GM18867 (cell line): ENCODE results near the gene GZF1.

Source experiments
- ATAC-seq: cut with Tn5 transposase; IDR thresholded peaks from one replicate; pipeline ENCODE4 v1.9.1; 2021; ENCODE audit warnings: mild to moderate bottlenecking, moderate library complexity; ENCODE audit not compliant: unreplicated experiment

The GZF1 gene

DNA sequence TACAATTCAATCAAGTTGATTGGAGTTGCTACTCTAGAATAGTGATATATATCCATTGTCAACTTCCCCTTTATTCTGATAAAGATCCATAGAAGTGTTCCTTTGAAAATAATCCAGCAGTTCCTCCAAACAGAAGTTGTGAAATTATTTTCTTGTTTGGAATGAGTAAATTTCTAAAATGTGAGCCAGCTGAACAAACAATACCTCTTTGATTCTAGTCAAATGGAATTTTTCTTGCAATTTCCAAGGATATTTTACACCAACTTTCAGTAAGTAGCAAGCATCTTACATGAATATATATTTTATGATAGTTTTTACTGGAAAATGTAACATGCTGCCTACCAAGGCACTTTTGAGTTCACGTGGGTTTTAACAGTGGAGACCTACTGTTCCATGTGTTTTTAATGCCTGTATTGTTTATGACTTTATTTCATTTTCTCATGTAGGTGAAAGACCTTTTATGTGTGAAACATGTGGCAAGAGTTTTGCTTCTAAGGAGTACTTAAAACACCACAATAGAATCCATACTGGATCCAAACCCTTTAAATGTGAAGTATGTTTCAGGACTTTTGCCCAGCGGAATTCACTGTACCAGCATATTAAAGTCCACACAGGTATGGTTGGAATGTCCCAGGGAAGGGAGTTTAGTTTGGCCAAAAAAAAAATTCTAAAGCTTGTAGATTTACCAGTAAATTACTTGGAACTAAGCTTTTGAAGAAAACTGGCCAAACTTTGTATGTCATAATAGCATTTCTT, 6.5 kb downstream of the GZF1 start:
- no peak for ATAC-seq

DNA sequence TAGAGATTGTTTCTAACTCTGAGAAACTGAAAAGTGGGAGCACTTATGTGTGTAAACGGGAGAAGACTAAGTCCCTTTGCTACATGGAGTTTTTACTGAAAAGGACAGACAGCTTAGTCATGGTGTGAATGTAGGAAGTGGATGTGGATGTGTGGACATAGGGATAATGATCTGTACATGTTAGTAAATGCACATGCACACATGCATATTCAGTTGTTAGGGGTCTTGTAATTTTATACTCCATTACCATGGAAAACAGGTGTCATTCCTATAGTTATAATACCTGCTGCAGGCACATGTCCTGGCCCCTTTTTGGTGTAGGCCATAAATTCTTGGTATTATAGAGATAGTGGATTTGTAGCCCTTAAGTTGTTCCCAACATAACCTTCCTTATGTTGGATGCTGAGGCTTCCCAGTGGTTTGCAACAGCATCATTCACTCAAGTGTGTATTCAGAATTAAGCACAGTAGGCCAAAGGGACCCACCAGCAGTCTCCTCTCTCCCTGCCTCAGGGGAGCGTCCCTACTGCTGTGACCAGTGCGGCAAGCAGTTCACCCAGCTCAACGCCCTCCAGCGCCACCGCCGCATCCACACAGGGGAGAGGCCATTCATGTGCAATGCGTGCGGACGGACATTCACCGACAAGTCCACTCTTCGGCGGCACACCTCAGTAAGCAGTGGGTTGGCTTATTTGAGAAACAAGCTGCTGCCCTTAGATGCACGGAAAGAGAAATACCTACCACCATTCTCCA, 7.3 kb downstream of the GZF1 start:
- no peak for ATAC-seq

DNA sequence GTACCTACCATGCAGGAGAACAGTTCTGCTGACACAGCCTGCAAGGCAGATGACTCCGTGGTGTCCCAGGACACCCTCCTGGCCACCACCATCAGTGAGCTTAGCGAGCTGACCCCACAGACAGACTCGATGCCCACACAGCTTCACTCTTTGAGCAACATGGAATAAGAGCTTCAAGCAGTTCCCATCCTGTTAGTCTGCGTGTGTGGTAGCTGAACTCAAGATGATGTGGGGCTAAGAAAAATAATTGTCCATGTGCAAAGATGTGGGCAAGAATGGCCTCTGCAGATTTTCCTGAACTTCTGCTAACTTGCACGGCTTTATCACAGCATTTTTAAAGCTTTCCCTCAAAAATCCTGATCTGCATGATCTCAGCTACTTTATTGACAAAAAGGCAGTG, 8.3 kb downstream of the GZF1 start:
- ATAC-seq = no peak

DNA sequence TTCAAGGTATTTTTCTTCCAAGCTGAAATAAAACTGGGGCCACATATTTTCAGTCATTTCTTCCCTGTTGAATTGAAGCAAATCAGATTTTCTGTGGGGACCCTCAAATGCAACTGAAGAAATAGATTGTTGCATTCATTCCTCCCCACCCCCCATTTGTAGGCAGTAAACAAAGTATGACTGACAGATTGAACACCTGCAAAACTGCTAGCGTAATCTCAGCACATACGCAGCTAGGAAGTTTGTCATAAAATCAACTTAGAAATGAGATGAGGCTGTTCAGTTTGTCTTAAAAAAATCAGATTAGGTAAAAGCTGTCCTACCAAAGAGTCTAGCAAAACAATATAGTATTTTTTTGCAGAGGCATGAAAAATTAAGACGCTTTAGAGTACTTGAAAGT, 8.9 kb downstream of the GZF1 start:
- no peak for ATAC-seq

DNA sequence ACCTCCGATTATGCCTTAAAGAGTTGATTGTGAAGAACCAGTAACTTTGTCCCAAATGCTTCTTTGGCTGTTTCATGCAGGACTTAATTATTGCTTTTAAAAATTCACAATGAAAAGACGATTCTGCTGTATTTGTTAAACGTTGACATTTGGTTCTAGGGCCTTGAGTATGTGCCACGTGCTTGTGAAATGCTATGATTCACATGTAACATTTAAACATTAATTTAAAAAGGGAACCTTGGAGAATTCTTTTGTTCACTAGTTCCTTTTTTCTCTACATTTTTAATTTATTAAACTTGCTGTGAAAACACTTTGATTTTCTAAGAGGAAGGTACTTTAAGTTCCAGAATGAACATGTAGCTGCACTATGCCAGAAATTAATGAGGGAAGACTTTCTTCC, 9.5 kb downstream of the GZF1 start:
- ATAC-seq = no peak

DNA sequence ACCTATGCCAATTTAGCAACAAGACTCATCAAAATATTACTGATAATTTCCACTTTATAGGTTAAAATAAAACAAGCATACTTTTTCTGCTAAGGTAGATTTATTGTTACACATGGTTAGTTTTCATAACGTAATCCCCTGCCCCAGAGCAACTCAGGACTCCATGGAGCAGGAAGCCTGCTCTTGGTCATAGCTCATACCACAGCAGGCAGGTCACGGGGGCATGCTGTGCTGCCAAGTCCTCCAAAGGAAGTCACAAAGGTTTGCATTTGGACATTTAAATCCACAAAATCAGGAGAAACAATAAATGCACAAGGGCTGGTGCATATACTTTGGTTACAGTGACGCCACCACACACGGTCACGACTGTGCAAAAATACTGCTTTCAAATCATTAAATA, 12.5 kb downstream of the GZF1 start:
- ATAC-seq = no peak

DNA sequence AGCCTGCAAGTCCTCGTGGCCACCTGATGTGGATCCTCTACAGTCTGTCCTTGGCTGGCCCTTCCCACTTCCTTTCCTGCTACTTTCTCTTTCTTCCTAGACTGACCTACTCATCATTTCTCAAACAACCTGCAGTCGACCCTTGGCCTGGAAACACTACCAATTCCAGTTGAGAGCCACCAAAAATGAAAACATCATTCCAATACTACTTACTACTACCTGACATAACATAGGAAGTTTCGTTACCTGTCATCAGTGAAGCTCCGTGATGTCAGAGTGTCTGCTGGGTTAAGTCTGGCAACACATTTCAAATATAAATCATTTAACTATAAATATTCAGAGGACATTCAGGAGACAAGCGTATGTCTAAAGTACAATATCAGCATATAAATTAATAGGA, 13.8 kb downstream of the GZF1 start:
- no peak for ATAC-seq

DNA sequence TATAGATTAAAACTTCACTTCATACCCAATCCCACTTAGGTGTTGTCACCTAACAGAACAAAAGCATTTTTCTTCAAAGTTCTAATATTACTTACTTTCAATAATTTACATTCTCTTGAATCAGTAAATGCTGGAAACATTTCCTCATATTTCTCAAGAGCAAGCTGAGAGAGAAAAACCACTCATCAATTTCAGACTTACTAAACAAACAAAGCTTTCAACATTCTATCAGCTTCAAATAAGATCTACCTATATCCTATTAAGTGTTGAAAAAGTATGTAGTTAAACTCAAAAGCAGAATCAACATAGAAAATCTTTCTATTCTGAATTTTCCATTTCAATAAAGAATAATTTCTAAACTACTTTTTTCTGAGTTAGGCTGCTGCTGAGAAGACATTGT, 17.8 kb downstream of the GZF1 start:
- ATAC-seq = no peak

DNA sequence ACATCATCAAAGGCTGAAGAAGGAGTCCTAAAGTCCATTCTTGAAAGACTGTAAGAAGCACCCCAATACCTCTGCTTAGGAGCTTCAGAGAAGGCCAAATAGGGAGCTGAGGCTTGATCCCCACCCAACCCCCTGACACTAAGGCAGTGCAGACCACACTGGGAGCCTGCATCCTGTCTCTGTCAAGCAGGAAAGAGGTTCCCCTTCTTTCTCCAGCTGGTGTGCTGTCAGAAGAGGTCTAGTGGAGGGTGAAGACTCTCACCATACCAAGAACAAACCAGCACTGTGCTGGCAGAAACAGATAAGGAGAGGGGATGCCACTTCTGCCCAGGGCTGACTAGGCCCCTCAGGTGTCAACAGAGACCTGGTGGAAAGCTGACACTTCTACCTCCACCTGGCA, 19.9 kb downstream of the GZF1 start:
- ATAC-seq = no peak

DNA sequence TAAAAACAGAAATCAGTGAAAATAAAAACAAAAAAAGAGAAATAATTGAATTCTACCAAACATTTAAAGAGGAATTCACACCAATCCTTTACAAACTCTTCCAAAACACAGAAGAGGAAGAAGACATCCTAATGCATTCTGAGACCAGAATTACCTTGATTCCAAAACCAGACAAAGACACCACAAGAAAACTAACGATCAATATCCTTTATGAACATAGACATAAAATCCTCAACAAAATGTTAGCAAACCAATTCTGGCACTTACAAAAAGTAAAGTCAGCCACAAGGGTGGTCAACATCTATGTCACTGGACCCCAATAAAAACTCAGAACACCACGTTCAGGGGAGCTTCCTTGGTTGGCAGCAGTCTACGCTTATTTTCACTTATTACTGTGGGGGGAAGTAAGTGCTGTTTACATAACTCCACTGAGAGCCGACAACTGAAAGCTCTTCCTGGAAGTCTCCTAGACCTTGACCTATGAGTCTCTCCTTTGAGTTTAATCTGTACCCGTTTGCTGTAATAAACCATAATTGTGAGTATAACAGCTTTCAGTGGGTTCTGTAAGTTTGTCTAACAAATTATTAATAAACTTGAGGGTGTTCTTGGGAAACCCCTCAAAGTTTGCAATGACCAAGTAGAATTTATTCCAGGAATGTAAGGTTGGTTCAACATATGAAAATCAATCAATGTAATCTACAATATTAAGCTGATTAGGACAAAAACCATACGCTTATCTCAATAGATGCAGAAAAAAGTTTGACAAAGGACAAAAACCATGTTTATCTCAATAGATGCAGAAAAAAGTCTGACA, 24.5 kb downstream of the GZF1 start:
- no peak for ATAC-seq

DNA sequence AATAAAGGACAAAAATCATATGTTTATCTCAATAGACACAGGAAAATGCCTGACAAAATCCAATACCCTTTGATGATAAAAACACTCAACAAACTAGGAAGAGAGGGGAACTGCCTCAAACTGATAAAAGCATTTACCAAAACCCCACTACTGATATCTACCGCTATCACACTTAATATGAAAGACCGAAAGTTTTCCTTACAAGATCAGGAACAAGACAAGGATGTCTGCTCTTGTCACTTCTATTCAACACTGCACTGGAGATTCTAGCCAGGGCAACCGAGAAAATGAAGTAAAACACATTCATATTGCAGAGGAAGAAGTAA, 25.1 kb downstream of the GZF1 start:
- no peak for ATAC-seq

DNA sequence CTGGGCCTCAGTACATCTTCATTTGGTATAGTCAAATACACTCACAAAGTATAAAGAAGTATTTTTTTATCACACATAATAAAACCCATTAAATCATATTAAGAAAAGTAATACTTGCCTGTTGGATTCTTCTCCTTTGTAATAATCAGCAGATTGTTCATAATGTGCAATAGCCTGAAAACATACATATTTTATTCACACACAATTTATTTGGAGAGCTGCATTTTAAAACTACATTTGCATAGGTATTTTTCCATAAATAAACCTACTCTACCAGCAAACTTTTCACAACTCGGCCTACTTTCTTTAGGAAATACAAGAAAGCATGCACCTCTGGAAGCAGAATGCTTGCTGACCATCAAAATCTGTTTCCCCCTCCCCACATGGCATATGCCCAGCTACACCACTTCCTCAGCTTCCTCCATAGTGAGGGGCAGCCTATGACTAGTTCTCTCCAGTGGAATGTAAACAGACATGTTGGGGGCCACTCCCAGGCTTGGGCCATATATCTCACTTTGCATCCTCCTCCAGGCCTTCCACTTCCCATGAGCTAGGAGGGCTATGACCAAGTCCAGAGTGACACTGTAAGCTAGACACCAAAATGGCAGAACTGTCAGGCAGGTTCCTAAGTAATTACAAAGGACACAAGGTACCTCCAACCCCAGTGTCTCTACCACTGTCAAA, 28.3 kb downstream of the GZF1 start:
- ATAC-seq = no peak

DNA sequence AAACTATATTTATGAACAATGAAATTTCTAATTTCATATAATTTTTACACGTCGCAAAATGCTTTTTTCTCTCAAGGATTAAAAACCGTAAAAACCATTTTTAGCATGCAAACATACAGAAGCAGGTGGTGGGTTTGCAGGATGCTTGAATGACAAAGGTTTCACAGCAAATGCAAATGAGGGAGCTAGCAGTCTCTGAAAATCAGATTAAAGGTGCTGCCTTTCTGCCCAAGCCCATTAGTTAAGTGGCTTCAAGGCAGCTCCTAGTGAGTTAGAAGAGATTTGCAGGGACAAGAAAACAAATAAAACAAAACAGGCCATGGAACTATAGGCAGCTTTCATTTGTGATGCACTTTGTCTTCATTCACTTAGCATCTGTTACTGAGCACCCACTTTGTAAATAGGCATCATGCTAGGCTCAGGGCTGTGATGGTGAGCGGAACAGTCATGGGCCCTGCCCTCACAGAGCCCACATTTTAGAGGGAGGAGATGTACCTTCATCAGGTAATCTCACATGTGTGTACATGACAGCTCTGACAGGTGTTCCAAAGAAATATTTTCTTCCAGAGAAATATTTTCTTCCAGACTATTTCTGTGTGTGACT, 29.8 kb downstream of the GZF1 start:
- no peak for ATAC-seq

DNA sequence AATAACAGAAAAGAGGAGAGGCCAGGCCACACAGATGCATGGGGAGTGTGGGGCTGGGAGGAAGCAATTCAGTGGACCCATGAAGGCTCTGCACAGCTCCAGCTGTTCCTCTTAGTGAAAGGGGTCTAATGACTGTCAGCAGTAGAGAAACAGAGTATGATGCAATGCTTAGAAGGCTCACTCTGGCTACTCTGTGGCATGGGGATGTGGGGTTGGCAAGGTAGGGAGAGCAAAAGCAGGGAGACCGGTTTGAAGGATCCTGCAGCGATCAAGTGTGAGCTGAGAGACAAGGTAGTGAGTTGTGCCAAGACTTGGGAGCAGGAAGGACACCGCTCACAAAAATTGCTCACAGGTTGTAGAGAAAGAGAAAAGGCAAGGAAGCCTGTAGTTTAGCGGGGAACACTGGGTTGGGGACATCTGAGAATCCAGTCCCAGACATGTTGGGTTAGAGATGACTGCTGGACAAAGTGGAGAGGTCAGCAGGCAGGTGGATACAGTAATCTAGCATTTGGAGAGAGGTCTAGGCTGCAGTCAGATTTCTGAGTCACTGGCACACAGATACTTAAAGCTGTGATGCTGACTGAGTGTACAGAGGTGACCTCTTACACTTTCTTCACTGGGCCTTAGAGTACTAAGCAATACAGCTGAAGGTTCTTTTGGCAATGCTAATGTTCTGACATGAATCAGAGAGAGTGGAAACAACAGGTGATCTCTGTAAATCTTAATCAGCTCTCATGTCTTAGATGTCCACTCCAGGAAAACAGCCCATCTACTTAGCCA, 32.2 kb downstream of the GZF1 start:
- ATAC-seq = no peak

DNA sequence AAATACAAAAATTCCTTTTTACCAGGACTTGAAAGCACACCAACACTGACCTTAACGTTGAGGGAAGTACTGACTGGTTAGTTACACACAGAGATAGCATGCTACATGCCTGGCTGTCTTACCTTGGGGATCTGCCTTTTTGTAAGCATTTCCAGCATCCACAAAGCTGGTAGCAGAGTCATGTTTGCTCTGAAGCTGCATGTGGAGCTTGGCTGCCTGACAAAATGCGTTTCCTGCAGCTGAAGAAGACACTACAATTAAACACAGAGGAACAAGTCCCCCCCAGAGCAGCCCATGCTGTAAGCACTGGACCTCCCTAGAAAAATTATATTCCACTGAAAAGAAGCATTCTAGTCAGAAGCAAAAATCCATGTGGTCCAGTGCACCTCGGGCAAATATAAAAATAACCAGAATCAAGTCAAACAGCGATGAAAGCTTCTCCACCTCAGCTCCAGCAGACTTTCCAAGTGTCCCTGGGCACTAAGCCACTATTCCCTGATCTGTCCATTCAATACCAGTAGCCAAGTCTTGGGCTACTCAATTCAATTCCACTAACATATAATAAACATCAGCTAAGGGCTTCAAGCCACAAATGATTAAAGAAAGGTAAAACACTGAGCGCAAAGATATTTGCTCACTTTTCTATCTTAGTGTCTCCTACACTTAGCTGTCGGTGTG, 35.1 kb downstream of the GZF1 start:
- ATAC-seq = no peak

DNA sequence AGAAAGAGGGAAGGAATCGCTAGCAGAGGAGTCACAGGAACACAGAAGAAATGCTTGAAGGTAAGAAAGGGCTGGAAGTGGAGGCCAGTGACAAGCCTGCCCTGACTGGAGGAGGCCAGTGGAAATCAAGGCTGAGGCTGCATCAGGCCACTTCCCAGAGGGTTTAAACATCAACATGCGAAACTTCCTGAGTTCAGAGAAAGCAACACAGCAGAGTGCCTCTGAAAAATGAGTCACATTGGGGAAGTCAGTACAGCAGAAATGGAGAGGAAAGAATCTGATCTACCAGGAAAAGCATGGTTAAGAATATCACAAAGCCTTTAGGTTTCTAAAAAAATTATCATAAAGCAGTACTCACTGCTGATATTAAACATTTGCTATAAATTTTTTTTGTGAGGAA, 36.0 kb downstream of the GZF1 start:
- no peak for ATAC-seq

DNA sequence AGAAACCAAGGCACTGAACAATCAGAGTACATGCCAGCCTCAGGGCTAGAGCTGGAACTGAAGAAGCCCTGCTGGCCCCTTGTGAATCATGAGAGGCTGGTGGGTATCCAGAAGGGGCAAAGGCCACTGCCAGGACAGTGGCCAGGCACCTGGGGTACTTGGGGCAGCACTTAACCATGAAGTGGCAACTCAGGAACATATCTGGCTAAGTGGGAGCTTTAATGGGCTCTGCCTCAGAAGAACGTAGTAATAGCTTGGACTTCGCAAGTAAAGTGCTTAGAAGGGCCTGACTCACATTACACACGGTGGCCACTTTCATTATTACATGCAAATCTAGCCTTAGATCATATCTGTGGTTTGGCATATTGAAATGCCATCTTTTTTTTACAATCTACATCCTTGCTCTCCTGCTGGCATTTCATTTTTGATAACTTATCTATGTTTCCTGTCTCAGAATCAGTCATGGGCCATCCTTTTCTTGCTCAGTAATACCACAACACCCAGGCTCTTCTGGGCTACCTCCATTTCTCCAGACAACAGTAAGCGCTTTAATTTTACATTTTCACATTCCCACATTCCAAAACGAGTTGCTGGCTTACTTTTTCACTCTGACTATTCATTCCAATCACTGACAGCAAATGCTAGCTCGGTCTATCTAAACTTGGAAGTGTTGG, 37.7 kb downstream of the GZF1 start:
- ATAC-seq = peak; percentile 78

DNA sequence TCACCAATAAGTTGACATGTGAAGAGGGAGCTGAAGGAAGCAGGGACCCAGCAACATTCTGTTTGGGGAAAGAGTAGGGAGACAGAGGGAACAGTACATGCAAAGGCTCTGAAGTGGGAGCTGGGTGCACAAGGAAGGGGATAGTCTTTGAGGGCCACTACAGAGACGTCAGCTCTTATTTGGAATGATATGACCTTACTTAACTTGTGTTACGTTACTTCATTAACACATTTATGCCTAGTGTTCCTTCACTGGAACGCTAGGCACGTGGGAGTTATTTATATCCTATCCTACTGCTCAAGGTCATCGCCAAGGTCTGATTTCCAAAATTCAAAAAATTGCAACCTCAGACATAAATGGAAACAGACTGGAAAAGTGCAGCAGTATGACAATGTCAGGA, 39.1 kb downstream of the GZF1 start:
- ATAC-seq = no peak

DNA sequence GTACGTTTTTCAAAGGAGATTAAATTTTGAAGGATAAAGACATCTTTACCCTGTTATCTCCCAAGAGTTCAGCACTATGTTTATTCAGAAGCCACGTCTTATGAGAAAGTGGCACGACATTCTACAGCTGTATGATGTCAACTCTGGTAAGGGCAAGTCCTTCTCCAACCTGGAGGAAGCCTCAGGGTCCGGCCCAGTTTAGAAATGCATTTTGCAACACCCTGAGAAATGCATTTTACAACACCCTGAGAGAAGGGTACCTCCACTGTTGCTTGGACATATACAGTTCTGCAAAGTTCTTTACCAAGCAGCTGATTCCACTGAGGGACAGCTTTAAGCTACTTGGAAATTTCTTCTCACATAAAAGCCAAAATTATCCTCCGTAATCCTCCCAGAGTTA, 41.8 kb downstream of the GZF1 start:
- no peak for ATAC-seq
